Gastroesophageal sphincter (tissue), 3 donors: ENCODE results near the gene CTBP1.

Experiments
- EP300 ChIP-seq: sonication (generic); formaldehyde crosslinking; IDR thresholded peaks from one replicate; pipeline ENCODE4 v1.6.1; 2017; ENCODE audit warnings: antibody characterized with exemption, mild to moderate bottlenecking
- POLR2A ChIP-seq, 2 donors: fragments of 450-650 bp; IDR thresholded peaks; one replicate each; pipeline ENCODE4 v1.6.1; 2017; ENCODE audit warnings: antibody characterized with exemption in 2 of 2, mild to moderate bottlenecking in 2 of 2, moderate library complexity in 1 of 2
- TF ChIP-seq, protein P1 (sequence below), 4 experiments: fragments of 200-600 bp in 2 of 4; fragments of 450-650 bp in 2 of 4; sonication (generic) in 1 of 4; IDR thresholded peaks; one replicate each; pipeline ENCODE4 v1.5.1; 2017 to 2019; ENCODE audit warnings: antibody characterized with exemption in 4 of 4, mild to moderate bottlenecking in 2 of 4, moderate library complexity in 2 of 4

DNA sequence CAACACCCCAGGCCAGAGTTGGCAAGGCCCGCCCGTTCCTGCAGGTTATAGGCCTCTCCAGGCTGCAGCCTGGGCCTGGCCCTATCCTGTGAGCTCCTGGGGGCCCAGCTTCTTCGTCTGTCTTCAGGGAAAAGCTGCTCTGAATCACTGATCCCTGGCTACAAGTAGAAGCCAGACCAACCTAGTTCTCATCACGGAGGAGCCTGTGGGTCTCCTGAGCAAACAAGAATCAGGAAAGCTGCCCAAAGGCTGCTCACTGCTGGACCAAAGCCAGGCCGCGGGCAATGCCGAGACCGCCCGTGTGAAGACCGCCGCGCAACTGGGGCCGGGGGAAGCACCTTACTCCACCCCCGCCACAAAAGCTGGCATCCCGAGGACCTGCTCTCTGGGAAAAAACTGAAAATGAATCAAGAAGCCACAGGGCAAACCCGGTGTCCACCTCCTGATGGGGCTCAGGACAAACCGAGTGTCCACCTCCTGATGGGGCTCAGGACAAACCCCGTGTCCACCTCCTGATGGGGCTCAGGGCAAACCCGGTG, 12.8 kb downstream of the CTBP1 start:
- TF ChIP-seq, protein P1, sequence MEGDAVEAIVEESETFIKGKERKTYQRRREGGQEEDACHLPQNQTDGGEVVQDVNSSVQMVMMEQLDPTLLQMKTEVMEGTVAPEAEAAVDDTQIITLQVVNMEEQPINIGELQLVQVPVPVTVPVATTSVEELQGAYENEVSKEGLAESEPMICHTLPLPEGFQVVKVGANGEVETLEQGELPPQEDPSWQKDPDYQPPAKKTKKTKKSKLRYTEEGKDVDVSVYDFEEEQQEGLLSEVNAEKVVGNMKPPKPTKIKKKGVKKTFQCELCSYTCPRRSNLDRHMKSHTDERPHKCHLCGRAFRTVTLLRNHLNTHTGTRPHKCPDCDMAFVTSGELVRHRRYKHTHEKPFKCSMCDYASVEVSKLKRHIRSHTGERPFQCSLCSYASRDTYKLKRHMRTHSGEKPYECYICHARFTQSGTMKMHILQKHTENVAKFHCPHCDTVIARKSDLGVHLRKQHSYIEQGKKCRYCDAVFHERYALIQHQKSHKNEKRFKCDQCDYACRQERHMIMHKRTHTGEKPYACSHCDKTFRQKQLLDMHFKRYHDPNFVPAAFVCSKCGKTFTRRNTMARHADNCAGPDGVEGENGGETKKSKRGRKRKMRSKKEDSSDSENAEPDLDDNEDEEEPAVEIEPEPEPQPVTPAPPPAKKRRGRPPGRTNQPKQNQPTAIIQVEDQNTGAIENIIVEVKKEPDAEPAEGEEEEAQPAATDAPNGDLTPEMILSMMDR (IDR thresholded peaks at IDR 0.05): no peak
- TF ChIP-seq POLR2A (IDR thresholded peaks at IDR 0.05) (no peak), EP300 (no peak)
